GM19351 (cell line): ENCODE data around the gene NBPF12.
"Not testable (repeated sequence)": the region's sequence is repeated elsewhere in the genome, so short reads cannot be mapped to it uniquely, and the experiment has no call there.

Source experiments
- ATAC-seq: cut with Tn5 transposase; IDR thresholded peaks from one replicate; pipeline ENCODE4 v1.9.1; 2021; ENCODE audit warnings: mild to moderate bottlenecking, moderate library complexity; ENCODE audit not compliant: unreplicated experiment

NBPF12 gene

DNA sequence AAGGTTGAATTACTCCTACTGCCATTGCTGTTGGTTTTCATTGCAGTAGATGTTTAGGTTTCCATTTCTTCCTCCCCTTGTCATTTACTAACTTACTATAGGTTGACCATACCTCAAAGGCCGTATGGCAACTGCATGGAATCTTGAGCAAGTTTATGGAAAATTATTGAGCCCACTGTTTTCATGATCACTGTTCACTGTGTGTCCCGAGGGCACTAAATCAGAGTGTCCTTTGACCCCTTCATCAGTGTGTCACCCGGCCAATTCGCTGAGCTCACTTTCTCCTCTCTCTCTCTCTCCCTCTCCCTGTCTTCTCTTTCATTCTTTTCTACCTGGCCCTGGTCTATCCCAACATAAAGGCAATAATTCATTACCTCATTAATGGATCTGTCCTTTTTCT lies 47.7 kb downstream of the NBPF12 start:
- not testable (repeated sequence) for ATAC-seq

DNA sequence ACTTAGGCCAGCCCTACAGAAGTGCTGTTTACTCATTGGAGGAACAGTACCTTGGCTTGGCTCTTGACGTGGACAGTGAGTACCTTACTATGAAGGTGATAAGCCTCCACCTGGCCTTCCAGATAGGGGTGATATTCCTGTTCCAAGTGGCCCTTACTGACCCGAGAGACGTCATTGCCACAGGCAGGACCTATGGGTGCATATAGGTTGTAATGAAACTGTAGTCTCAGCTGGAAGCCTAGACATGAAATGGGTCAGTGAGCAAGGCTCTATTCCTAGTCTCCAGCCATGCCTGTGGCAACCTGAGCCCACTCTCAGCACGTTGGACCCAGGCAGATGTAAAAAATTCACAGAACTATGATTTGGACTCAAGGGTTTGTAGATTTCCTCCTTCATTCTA lies 48.3 kb downstream of the NBPF12 start:
- not testable (repeated sequence) for ATAC-seq

DNA sequence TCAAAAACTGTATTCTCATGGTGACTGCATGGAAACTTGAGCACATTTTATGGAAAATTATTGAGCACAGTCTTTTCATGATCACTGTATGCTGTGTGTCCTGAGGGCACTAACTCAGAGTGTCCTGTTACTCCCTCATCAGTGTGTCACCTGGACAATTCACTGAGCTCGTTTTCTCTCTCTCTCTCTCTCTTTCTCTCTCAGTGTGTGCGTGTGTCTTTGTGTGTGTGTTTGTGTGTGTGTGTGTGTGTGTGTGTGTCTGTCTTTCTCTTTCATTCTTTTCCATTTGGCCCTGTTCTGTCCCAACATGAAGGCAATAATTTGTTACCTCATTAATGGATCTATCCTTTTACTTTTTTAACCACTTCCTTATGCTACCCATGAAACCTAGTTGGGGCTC lies 49.4 kb downstream of the NBPF12 start:
- ATAC-seq, result not testable (repeated sequence)

DNA sequence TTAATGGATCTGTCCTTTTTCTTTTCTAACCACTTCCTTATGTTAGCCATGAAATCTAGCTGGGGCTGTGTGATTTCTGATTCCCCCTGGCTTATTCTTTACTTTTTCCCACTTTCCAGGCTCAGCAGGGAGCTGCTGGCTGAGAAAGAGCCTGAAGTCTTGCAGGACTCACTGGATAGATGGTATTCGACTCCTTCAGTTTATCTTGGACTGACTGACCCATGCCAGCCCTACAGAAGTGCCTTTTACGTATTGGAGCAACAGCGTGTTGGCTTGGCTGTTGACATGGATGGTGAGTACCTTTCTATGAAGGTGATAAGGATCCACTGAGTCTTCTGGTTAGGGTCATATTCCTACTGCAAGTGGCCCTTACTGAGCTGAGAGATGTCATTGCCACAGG lies 51.3 kb downstream of the NBPF12 start:
- ATAC-seq, result not testable (repeated sequence)

DNA sequence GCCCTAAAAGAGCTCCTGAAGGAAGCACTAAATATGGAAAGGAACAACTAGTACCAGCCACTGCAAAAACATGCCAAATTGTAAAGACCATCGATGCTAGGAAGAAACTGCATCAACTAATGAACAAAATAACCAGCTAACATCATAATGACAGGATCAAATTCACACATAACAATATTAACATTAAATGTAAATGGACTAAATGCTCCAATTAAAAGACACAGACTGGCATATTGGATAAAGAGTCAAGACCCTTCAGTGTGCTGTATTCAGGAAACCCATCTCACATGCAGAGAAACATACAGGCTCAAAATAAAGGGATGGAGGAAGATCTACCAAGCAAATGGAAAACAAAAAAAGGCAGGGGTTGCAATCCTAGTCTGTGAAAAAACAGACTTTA lies 70.4 kb downstream of the NBPF12 start:
- ATAC-seq, result not testable (repeated sequence)

DNA sequence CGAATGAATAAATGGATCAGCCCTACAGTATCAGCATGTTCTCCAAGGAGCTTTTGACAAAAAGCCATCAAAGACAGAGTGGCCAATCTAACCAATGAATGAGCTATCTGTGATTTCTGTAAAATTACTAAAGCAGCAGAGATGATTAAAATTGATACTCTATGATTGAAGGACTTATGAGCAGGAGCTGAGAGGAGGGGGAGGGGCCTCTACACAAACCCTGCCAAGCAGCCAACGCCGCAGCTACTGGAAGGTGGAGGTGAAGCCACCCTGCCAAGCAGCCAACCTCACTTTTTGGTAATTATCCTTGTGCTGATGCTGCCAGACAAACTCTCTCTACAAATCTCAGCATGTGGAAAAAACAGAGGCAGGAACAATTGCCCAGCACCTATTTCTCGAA lies 88.9 kb downstream of the NBPF12 start:
- not testable (repeated sequence) for ATAC-seq

DNA sequence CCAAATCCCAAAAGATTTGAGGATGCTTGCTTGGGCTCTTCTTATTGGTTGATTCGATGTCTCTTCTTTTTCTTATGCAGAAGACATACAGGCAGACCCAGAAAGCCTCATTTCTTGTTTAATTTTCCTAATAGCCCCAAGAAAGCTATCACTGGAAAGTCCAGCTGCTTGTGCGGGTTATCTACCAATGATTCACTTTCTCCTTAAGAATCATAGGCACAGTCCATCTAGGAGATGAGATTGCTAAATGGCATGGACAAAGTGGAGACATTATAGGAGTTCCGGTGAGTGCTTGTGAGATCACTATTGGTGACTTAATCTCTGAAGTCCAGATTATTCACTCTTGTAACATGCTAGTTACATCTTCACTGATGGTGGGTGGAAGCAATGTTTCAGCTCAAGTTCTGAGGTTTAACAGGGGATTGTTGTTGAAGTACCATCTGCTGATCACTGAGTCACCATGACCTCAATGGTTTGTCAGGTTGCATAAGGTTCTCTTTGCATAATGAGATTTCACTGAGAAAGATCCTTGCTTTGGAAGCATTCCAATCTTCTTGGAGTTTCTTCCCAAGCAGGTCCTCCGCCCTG lies 92.0 kb downstream of the NBPF12 start:
- ATAC-seq, result not testable (repeated sequence)

DNA sequence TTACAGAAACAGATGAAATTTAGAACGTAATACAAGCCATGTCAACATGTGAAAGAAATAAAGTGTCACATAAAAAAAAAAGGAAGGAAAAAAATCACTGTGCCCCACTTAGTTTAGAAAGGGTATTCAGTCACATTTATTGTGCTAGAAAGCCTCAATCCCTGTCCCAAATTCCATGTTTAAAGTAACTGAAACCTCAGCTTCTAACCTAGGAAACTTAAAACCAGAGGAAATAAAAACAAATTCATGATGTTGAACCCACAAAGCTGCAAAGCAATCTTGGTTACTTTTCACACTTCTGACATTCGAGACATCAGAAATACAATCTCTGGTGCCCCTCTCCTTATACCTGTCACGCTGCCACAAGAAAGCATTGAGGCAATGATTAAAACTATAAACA lies 101.8 kb downstream of the NBPF12 start:
- ATAC-seq, result no peak

DNA sequence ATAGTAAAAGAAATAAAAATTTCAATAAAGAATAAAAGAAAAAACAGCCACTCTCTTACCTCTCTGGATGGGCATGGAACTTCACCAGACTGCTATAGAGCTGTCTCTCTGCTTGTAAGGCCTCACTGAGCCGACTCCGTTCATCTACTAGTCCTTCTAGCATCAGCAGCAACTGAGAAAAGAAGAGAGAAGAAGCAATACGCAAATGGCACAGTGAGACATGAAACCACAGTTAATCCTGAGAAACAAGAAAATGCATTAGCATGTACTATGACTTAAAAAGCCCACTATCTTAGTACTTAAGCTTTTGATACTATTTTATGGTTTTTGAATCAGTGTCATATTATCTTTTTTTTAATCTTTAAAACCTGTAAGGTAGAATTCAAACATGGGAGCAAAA lies 104.8 kb downstream of the NBPF12 start:
- not testable (repeated sequence) for ATAC-seq

DNA sequence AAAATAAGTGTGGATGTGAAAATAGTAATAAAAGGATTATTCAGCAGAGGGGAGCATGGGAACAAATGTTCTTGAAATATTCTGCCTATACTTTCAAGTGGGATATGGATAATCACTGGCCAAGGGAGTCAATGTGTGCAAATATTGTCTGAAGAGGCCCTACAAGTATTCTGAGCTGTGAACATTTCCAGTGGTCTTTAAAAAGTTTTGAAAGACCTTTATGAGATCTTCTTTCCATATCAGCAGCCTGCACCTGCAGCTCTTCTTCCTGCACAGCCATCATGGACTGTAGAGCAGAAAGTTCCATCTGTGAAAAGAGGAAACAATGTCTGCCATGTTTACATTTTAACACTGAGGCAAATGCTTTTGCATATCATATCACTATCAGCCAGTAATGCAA lies 106.4 kb downstream of the NBPF12 start:
- ATAC-seq, result not testable (repeated sequence)
